HG02840 (cell line): ENCODE results near the gene SBNO2.
A peak's percentile ranks its signal among the peaks of the same experiment; 100 is the strongest.

Source experiments
- ATAC-seq: cut with Tn5 transposase; IDR thresholded peaks from one replicate; pipeline ENCODE4 v1.9.1; 2021; ENCODE audit warnings: mild to moderate bottlenecking, moderate library complexity, moderate number of reproducible peaks; ENCODE audit not compliant: unreplicated experiment, low FRiP score

Gene SBNO2

DNA sequence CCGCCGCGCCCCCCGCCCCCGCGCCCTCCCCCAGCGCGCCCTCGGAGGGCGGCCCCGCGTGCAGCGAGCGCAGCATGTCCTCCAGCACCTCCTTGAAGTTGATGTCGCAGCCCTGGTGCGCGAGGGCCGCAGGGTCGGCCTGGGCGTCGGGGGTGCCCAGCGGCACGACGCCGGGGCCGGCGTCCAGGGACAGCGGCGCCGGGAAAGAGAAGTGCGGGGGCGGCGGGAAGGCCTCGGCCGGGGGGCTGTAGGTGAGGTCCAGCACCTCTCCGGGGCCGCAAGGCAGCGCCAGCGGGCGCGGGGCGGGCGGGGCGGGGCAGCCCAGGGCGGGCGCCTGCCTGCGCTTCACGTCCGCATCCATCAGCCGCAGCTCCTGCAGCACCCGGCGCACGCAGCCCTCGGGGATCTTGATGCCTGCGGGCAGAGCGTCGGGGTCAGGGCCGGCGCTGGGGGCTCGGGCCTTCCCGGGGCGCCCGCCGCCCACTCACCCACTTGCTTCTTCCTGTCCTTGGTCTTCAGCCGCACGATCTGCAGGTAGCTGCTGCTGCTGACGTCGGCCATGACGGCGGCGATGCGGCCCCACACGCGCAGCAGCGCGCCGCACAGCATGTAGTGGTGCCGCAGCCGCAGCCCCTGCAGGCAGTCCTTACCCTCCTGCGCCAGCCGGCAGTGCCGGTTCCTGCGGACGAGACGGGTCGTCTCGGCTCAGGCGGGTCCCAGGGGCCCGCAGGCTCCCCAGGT, 65.6 kb downstream of the SBNO2 start:
- ATAC-seq: no peak

DNA sequence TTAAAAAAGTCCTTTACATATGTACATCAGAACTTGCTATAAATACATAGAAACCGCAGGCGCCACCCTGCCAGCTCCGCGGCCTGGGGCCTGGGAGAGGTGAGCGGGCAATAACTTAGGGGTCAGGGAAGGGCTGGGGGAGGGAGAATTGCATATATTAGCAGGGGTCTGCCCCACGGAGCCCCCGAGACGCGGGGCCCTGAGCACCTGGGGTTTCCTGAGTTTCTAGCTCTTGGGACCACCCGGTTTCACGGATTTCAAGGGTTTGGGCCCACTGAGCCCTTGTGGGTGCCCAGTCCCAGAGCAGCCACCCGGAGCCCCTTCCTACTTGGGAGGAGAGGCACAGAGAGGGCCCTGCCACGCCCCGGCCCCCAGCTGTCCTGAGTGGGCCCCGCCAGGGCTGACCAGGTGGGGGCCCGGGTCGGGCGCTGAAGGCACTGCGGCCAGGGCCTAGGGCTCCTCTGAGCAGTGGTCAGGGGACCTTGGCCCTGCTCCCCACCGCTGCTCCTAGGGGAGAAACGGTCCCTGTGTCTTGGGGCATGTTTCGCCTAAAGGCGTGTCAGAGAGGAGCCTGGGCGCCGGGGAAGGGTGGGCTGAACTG, 66.3 kb downstream of the SBNO2 start:
- no peak for ATAC-seq

DNA sequence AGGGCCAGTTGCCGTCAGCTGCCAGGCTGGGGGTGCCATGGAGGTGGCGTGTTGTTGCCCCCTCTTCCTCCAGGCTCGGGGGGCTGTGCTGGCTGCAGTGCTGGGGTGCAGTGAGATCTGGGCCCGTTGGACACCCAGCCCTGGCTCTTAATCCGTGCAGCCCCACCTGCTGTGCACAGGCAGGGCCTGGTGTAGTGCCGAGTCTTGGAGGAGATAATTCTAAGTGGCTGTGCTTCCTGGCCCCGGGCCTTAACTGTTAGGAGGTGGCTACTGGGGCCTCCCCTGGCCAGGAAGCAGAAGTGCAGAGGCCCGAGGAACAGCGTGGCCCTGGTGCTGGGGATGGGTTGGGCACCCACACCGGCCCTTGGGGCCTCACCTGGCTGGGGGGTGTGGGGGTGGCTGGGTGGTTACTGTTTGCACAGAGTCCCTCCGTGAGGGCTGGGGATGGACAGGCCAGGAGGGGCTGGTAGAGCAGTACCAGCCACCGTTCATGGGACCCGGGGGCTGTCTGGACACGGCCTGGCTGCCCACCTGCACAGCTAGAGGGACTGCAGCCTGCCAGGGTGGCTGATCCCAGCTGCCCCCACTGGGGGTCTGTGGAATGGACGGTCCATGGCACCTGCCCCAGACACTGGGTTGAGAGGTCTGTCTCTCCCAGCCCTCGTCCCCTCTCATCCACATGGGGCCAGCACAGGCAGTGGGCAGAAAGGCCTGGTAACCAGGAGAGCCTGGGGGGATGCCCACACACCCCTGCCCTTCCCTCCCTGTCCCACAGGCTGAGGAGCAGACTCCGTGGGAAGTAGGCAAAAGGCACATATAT, 67.0 kb downstream of the SBNO2 start:
- ATAC-seq: no peak

DNA sequence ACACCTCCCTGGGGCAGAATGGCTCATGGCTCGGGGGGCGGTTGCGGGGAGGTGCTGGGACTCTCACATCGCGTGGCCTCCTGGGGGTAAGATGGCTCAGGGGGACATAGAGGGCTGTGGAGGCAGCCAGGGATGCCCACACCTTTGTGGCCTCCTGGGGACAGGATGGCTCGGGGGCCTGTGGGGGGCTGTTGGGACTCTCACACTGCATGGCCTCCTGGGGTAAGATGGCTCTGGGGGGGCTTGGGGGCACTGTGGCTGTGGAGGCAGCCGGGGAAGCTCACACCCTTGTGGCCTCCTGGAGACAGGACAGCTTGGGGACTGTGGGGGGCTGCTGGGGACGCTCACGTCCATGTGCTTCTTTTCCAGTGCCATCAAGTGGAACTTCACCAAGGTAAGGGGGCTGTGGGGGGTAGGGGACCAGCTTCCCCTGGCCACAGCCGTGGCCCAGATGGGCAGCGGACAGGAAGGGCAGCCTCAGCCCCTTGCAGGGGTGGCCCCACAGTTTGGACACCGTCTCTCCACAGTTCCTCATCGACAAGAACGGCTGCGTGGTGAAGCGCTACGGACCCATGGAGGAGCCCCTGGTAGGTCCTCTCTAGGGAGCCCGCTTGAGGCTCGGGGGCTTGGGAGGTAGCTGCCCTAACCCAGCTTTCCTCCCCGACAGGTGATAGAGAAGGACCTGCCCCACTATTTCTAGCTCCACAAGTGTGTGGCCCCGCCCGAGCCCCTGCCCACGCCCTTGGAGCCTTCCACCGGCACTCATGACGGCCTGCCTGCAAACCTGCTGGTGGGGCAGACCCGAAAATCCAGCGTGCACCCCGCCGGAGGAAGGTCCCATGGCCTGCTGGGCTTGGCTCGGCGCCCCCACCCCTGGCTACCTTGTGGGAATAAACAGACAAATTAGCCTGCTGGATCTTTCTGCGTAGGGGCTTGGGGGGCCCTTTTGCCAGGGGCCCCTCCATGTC, 67.9 kb downstream of the SBNO2 start:
- ATAC-seq: no peak

DNA sequence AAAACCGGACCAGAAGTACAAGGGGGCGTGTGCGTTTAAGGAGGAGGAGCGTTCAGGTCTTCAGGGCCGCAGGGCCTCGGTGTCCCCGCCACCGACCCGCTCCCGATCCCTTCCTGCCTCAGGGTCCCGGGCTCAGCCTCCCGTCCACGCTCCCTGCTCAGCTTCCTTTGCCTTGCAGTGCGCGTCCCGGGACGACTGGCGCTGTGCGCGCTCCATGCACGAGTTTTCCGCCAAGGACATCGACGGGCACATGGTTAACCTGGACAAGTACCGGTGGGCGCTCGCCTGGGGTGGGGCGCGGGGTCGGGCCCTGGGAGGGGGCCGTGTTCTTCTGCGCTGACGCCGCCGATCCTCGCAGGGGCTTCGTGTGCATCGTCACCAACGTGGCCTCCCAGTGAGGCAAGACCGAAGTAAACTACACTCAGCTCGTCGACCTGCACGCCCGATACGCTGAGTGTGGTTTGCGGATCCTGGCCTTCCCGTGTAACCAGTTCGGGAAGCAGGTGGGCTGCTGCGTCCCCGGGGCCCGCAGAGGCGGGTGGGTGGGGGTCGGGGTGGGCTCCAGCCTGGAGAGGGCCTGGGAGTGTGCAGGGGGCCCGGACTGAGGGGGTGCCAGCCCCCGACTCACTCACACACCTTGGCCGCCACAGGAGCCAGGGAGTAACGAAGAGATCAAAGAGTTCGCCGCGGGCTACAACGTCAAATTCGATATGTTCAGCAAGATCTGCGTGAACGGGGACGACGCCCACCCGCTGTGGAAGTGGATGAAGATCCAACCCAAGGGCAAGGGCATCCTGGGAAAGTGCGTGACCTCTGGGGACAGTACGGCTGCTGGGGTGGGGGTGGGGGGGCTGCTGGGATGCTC, 68.8 kb downstream of the SBNO2 start:
- no peak for ATAC-seq

DNA sequence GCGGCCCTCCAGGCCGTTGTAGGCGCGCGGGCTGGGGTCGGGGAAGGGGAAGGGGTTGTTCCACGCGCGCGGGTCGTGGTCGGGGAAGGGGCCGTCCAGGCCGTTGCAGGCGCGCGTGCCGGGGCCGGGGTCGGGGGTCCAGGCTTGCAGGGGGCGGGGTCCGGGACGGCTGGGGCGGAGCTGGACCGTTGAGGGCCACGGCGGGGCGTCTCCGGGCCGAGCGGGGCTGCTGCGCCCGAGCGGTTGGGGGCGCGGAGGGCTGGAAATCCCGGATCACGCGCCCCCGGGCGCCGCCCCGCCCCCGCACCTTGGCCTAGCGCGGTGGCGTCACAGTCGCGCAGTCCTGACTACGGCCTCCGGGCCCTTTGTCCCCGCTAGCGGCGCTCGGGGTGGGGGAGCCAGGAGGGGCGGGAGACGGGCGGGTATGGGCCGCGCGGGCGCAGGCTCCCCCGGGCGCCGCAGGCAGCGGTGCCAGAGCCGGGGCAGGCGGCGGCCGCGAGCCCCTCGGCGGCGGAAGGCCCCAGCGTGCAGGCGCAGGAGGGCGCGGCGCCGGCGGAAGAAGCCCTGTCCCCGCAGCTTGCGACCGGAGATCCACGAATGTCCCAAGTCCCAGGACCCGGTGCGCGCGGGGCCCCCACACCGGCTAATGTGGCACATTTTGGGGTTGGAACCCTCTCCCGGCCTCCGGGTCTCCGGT, 69.6 kb downstream of the SBNO2 start:
- ATAC-seq: peak; percentile 27

DNA sequence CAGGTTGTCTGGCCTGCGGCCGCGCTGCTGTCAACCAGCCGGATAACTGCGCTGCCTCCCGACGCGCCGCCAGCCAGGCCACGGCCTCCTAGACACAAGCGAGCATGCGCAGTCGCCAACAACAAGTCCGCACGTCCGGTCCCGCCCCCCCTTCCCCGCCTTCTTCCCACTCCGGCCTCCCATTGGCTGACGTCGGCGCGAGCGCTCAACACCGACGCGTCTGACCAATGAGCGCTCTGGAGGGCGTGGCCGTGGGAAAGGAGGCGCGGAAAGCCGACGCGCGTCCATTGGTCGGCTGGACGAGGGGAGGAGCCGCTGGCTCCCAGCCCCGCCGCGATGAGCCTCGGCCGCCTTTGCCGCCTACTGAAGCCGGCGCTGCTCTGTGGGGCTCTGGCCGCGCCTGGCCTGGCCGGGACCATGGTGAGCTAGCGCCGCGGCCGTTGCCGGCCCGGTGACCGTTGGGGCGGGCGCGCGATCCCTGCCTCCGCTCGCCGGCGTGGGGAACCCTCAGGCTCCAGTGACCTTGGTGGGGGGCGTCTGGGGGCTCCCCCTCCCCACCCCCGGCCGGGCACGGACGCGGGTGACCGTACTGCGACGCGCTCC, 70.3 kb downstream of the SBNO2 start, which contains the start of gene GPX4:
GPX4 (plus strand) TSS at position 287 of the 603 bp plus-strand sequence; CDS start at position 337, 50 bp downstream.
- peak; percentile 53 for ATAC-seq

DNA sequence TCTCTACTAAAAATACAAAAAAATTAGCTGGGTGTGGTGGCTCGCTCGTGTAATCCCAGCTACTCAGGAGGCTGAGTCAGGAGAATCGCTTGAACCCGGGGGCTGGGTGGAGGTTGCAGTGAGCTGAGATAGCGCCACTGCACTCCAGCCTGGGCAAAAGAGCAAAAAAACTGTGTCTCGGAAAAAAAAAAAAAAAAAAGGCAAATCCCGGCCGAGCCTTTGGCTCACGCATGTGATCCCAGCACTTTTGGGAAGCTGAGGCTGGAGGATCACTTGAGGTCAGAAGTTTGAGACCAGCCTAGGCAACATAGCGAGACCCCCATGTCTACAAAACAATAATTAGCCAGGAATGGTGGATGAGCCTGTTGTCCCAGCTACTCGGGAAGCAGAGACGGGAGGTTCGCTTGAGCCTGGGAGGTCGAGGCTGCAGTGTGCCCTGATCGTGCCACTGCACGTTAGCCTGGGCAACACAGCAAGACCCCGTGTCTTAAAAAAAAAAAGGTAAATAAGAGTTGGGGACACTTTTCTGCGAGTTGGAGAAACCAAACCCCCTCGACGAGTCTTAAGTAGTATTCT, 70.8 kb downstream of the SBNO2 start:
- no peak for ATAC-seq

DNA sequence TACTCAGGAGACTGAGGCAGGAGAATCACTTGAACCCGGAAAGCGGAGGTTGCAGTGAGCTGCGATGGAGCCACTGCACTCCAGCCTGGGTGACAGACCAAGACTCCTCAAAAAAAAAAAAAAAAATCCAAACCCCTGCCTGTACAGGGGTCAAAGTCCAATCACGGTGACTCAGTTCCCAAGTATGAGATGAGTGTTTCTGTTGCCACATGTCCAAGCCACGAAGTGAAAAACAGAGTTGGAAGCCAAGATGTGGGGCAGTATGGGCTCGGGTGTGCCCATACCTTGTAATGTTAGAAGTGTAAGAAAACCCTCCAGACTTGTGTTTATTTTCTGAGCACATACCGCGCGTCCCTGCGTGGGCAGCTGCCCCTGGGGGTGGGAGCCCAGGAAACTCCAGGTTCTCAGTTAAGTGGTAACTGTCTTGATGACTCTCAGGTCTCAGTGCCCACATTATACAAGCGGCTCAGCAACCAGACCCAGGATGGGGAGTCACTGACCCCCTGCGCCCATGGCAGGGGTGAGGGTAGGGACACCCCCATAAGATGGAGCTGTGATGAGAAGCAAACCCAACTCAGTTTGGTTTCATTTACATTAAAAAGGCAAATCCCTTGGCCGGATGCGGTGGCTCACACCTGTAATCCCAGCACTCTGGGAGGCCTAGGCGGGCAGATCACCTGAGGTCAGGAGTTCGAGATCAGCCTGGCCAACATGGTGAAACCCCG, 71.5 kb downstream of the SBNO2 start:
- no peak for ATAC-seq

DNA sequence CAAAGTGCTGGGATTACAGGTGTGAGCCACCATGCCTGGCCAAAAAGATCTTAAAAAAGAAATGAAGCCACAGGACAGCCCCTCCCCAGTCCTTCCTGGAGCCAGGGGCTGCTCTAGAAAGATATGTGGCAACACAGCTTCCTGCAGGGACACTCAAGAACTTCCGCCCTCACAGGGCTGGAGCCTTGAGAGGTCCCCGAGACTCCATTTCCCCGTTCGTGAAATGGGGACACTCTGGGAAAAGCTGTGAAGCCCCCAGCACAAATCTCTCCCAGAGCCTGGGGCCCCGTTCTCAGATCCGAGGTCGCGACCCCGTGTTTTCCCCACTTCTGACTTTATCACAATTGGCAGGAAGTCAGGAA, 72.8 kb downstream of the SBNO2 start:
- ATAC-seq: no peak

DNA sequence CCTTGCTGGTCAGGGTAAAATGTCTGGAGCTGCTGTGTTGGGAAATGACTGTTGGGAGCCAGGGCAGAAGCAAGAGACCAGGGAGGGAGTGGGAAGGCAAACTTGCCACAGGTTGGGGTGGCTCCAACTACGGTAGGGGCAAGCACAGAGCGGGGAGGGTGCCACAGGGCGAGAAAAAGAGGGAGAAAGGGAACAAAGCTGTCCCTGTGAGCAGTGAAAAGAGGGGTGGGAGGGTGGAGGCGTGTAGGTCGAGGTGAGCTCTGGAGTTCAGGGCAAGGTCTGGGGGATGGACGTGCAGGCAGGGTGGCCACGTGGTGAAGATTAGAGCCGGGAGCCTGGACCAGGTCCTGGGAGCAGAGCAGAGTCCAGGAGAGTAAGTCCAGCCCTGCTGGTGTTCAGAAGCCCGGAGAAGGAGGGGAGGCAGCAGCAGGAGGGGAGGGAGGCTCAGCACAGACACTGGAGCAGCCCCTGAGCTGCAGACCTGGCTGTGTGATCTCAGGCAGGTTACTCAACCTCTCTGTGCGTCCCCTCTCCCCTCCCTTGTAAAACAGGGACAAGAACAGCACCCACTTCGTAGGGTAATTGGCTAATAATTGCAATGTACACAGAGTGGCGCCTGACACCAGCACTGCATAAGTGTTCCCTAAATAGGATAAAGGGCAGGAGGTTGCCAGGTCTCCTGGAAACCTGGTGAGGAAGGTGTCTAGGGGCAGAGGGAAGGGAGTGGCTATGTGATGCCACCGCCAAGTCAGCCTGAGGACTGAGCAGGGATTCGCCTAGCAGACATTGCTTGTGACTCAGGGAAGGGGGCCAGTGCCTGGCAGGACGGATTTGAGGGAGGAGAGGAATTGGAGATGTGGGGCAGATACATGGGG, 75.7 kb downstream of the SBNO2 start:
- ATAC-seq: no peak

DNA sequence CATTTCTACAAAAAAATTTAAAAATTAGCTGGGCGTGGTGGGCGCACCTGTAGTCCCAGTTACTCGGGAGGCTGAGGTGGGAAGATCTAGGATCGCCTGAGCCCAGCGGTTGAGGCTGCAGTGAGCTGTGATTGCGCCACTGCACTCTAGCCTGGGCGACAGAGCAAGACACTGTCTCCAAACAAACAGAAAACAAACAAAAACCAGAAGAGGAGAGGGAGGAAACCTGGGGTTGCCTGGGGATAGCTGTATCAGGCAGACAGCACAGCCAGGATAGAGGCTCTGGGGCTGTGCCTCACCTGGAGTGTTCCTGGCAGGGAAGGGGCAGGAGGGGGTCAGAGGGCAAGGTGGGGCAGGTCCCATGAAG, 76.3 kb downstream of the SBNO2 start:
- no peak for ATAC-seq

DNA sequence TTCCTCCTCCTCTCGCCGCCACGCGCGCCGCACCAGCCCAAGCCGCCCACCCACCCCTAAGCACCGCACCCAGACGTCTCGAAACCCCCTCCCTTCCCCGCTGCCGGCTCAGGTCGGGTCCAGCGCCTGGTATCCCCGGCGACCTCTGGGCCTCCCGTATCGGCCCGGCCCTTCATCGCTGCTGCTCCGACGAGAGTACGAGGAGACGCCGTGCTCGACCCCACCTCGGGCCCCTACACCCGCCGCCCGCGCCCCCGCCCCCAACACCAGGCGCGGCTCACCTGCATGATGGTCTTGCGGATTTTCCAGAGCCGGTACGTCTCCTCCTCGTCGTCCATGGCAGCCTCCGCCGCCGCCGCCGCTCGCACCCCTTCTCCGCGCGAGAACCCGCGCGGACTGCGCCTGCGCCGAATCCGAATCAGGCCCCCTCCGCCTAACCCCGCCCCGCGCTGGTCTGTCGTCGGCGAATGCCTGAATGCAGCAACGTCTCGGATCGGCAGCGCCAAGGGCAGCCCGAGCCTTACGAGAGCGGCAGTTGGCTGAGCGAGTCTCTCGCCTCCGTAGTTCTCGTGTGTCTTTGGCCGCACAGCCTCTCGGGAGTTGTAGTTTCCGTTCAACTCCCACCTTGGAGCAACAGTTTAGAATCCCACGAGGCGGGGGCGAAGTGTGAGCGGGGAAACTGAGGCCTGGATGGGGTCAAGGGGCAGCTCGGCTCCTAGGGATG, 78.9 kb downstream of the SBNO2 start, which contains the start of gene POLR2E:
POLR2E (minus strand) TSS at position 398 of the 724 bp plus-strand sequence; CDS start at position 338, 60 bp downstream.
- ATAC-seq: peak; percentile 73

DNA sequence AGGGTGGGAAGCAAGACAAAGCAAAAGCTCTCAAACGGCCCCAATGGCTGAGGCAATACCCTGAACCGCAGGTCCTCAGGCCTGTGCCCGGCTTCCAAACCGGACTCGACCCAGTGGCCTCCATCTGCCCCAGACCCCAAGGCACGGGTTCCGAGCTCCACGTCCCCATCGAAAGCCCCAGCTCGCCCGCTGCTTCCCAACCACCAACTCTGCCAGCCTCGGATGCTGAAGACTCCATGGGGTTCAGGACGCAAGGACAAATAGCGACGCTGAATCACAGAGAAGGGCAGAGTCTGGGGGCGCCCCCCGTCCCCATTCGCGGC, 79.5 kb downstream of the SBNO2 start:
- ATAC-seq: peak; percentile 4

DNA sequence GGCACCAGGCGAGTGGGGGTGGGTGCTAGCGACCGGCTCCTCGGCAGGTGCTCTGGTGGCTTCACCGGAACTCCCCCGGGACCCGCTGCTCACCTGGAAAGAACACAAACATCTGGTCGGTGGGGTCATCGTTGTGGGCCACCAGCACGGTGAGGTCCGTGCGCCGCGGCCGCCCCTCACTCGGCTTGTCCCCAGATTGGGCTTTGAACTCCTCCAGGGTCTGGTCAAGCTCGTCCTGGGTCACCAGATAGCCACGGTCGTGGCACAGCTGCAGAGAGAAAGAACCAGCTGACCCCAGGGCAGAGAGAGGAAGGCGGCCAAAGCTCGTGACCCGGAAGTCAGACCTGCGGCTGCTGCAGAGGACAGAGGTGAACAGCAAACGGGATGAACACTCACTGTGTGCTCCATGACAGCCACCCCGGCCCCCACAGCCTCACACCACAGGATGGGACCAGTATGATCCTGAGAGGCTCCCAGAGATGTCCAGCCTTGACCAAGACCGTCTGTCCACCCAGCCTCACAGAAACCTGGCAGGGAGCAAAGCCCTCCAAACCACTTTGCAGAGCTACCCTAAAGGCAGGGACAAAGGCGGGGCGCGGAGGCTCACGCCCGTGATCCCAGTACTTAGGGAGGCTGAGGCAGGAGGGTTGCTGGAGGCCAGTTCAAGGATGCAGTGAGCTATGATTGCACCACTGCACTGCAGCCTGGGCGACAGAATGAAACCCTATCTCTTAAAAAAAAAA, 80.1 kb downstream of the SBNO2 start:
- ATAC-seq: no peak
